ENCODE results near the gene CCDC68. TPM values are rescaled to one million over a fixed set of nuclear protein-coding genes. Genes with fewer than 3 reads are reported as not detected.

Gene CCDC68
- total RNA-seq, 1 experiment from 2014 or later: 6.6 TPM

DNA sequence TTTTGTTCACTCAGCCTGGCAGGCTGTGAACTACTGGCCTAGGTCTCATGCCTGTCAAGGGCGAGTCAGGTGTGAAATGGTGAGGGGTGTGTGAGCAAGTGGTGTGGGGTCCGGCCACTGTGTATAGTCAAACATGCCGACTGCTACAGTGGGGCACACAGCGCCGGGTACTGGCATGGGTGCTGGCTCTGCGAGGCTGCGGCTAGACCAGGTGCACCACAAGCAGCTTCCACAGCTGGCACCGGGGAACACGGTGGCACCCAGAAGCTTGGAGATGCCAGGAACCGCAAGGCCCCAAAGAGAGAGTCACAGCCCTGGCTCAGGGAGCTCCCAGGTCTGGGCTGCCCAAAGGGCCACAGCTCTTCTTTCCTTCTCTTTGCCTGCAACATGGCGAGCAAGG lies 49.7 kb downstream of the CCDC68 start:
- Histone ChIP-seq H3K9ac (ENCODE audit: low read length) (no peak overlapping the region), H3K4me1 (ENCODE audit: control insufficient read depth in 1 of 2, insufficient read depth in 2 of 2, low read length in 2 of 2) (no peaks in the 10 kb centered on the region), H3K79me2 (ENCODE audit: insufficient read depth, low read length) (no peaks in the 10 kb centered on the region), H3K4me2 (ENCODE audit: low read length) (no peak overlapping the region), H4K20me1 (ENCODE audit: insufficient read depth) (no peaks in the 10 kb centered on the region), H3K36me3 (ENCODE audit: control insufficient read depth in 1 of 2, insufficient read depth in 2 of 2, low read length in 2 of 2) (no peaks in the 10 kb centered on the region), H3K9me2 (ENCODE audit: insufficient read depth) (no peaks in the 10 kb centered on the region), H3K27me3 (ENCODE audit: insufficient read depth, low read length) (no peaks in the 10 kb centered on the region), H3K4me3 (replicated peaks in 1 of 2; ENCODE audit: low read depth in 1 of 2, low read length in 2 of 2) (no peak overlapping the region), H3K27ac (ENCODE audit: low read depth, low read length) (no peak overlapping the region), H3K9me3 (ENCODE audit: control insufficient read depth in 1 of 2, insufficient read depth in 1 of 2, low read depth in 1 of 2, low read length in 2 of 2) (no peaks in the 10 kb centered on the region), H2AFZ (ENCODE audit: low read depth, low read length, poor library complexity, severe bottlenecking) (no peak overlapping the region)
- intact Hi-C loops (cut with micrococcal nuclease): no loop called here
- DNase-seq (ENCODE audit: low read depth, low spot score): no peak
- ChIA-PET RAD21 (ENCODE audit: low non-redundant PET in 1 of 2, low total read pairs in 2 of 2, uncharacterized antibody in 2 of 2, unreplicated experiment in 2 of 2) (no interaction called here), POLR2A (interaction anchor here (0.9 kb wide), 1 partner anchor 555 kb away, joined by 3 read pairs; no protein-coding TSS in a partner anchor), CTCF (interaction anchor here (1.1 kb wide), 1 partner anchor 17 kb away, joined by 3 read pairs; no protein-coding TSS in a partner anchor)
- ATAC-seq: no peak
- TF ChIP-seq, protein P1, sequence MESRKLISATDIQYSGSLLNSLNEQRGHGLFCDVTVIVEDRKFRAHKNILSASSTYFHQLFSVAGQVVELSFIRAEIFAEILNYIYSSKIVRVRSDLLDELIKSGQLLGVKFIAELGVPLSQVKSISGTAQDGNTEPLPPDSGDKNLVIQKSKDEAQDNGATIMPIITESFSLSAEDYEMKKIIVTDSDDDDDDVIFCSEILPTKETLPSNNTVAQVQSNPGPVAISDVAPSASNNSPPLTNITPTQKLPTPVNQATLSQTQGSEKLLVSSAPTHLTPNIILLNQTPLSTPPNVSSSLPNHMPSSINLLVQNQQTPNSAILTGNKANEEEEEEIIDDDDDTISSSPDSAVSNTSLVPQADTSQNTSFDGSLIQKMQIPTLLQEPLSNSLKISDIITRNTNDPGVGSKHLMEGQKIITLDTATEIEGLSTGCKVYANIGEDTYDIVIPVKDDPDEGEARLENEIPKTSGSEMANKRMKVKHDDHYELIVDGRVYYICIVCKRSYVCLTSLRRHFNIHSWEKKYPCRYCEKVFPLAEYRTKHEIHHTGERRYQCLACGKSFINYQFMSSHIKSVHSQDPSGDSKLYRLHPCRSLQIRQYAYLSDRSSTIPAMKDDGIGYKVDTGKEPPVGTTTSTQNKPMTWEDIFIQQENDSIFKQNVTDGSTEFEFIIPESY (IDR thresholded peaks at IDR 0.05; ENCODE audit: extremely low read depth, insufficient replicate concordance, low read length): no peak
- no peak for TF ChIP-seq SRF (IDR thresholded peaks at IDR 0.05; ENCODE audit: low read depth)
- no TSS peak for BruUV-seq (replicated peaks)

- H4K20me1 ChIP-seq (ENCODE audit: insufficient read depth): no peaks in the 10 kb centered on the region
- no peaks in the 10 kb centered on the region for H3K9me3 ChIP-seq (ENCODE audit: control insufficient read depth in 1 of 2, insufficient read depth in 1 of 2, low read depth in 1 of 2, low read length in 2 of 2)
- ChIA-PET CTCF (no interaction called here), POLR2A (no interaction called here), RAD21 (ENCODE audit: low non-redundant PET in 1 of 2, low total read pairs in 2 of 2, uncharacterized antibody in 2 of 2, unreplicated experiment in 2 of 2) (interaction anchor here in 1 of 2 experiments (0.6 kb wide), 1 partner anchor 24 kb away, joined by 4 read pairs; no protein-coding TSS in a partner anchor)
- H3K4me3 ChIP-seq (replicated peaks in 1 of 2; ENCODE audit: low read depth in 1 of 2, low read length in 2 of 2): no peak overlapping the region
- no peaks in the 10 kb centered on the region for H3K9me2 ChIP-seq (ENCODE audit: insufficient read depth)
- H3K27me3 ChIP-seq (ENCODE audit: insufficient read depth, low read length): no peaks in the 10 kb centered on the region
- ATAC-seq (no peak), DNase-seq (ENCODE audit: low read depth, low spot score) (no peak)
- no peaks in the 10 kb centered on the region for H3K36me3 ChIP-seq (ENCODE audit: control insufficient read depth in 1 of 2, insufficient read depth in 2 of 2, low read length in 2 of 2)
- no peaks in the 10 kb centered on the region for H3K79me2 ChIP-seq (ENCODE audit: insufficient read depth, low read length)
- H2AFZ ChIP-seq (ENCODE audit: low read depth, low read length, poor library complexity, severe bottlenecking): no peak overlapping the region
- no peaks in the 10 kb centered on the region for H3K4me1 ChIP-seq (ENCODE audit: control insufficient read depth in 1 of 2, insufficient read depth in 2 of 2, low read length in 2 of 2)
- BruUV-seq (replicated peaks): no TSS peak
- no peak overlapping the region for H3K27ac ChIP-seq (ENCODE audit: low read depth, low read length)
- H3K4me2 ChIP-seq (ENCODE audit: low read length): no peak overlapping the region
- H3K9ac ChIP-seq (ENCODE audit: low read length): no peak overlapping the region
- intact Hi-C loops (cut with micrococcal nuclease): no loop called here
- TF ChIP-seq EZH2 (IDR thresholded peaks at IDR 0.05) (no peak), SP1 (IDR thresholded peaks at IDR 0.05; ENCODE audit: low read depth) (no peak), TCF7L2 (IDR thresholded peaks at IDR 0.05; ENCODE audit: borderline replicate concordance, extremely low read depth, insufficient read depth, insufficient read length) (no peak), JUND (IDR thresholded peaks at IDR 0.05) (no peak), POLR2AphosphoS5 (IDR thresholded peaks at IDR 0.05; ENCODE audit: low read depth, low read length) (no peak)
These were observed 52.7 kb downstream of the CCDC68 start for GRCh38 chr18:54906331-54907185.

Data from HCT116 (cell line).